K562 (cell line): ENCODE results near the gene NMT1. TPM values are rescaled to one million over a fixed set of nuclear protein-coding genes. Genes with fewer than 3 reads are reported as not detected.

Experiments used
- CBX1 ChIP-seq: sonication (generic); IDR thresholded peaks from 2 replicates; pipeline ENCODE4 v1.6.1; 2016; ENCODE audit warnings: antibody characterized with exemption, low read depth, mild to moderate bottlenecking
- CREM ChIP-seq: IDR thresholded peaks from 2 replicates; pipeline ENCODE4 v1.6.1; 2014; ENCODE audit warnings: antibody characterized with exemption, low read depth
- ELF2 ChIP-seq: fragments of 250-450 bp; sonication (Bioruptor Pico); IDR thresholded peaks from 2 replicates; pipeline ENCODE4 v1.5.0; 2021; ENCODE audit warnings: mild to moderate bottlenecking
- HOMEZ ChIP-seq: fragments of 250-450 bp; sonication (Bioruptor Pico); IDR thresholded peaks from 2 replicates; pipeline ENCODE4 v1.4.0; 2020; ENCODE audit warnings: mild to moderate bottlenecking, moderate library complexity
- MEF2D ChIP-seq: conservative IDR thresholded peaks from 2 replicates; pipeline ENCODE4 v1.6.1; 2016; ENCODE audit warnings: low read depth, missing genetic modification characterization, missing compliant biosample characterization
- MTA1 ChIP-seq: fragments of 450-650 bp; IDR thresholded peaks from 2 replicates; pipeline ENCODE4 v1.6.1; 2017; ENCODE audit warnings: borderline replicate concordance
- NR4A1 ChIP-seq, 2 experiments: fragments of 250-450 bp in 1 of 2; fragments of 450-650 bp in 1 of 2; sonication (Bioruptor Pico) in 1 of 2; IDR thresholded peaks; 2 replicates each; pipeline versions ENCODE4 v1.4.0 to v1.6.1; 2016 to 2020; ENCODE audit warnings: mild to moderate bottlenecking in 2 of 2, missing compliant biosample characterization in 1 of 2, missing genetic modification characterization in 1 of 2, moderate library complexity in 1 of 2
- NUFIP1 ChIP-seq: fragments of 450-650 bp; IDR thresholded peaks from 2 replicates; pipeline ENCODE4 v1.6.1; 2018; ENCODE audit not compliant: partially characterized antibody
- PHTF2 ChIP-seq: fragments of 250-450 bp; sonication (Bioruptor Pico); IDR thresholded peaks from 2 replicates; pipeline ENCODE4 v1.5.0; 2021; ENCODE audit warnings: mild to moderate bottlenecking
- POLR2A ChIP-seq: fragments of 450-650 bp; conservative IDR thresholded peaks from 2 replicates; pipeline ENCODE4 v1.6.1; 2016
- PREB ChIP-seq: sonication (generic); formaldehyde crosslinking; IDR thresholded peaks from 2 replicates; pipeline ENCODE4 v1.8.1; 2023; ENCODE audit warnings: mild to moderate bottlenecking, missing genetic modification reagents
- RAD21 ChIP-seq, 2 experiments: fragments of 250-450 bp in 1 of 2; fragments of 450-650 bp in 1 of 2; sonication (Bioruptor Pico) in 1 of 2; formaldehyde crosslinking in 1 of 2; IDR thresholded peaks in 1 of 2; conservative IDR thresholded peaks in 1 of 2; 2 replicates each; pipeline versions ENCODE4 v1.4.0 to v1.8.0; 2020 to 2022; ENCODE audit warnings: mild to moderate bottlenecking in 2 of 2, moderate library complexity in 1 of 2
- RBM14 ChIP-seq: fragments of 200-400 bp; formaldehyde crosslinking; IDR thresholded peaks from 2 replicates; pipeline ENCODE4 v1.6.1; 2018; ENCODE audit warnings: low read depth, mild to moderate bottlenecking, low read length, moderate library complexity, borderline replicate concordance; ENCODE audit not compliant: insufficient read depth
- RBM15 ChIP-seq: fragments of 200-400 bp; formaldehyde crosslinking; IDR thresholded peaks from 2 replicates; pipeline ENCODE4 v1.6.1; 2018; ENCODE audit warnings: mild to moderate bottlenecking, low read length, moderate library complexity; ENCODE audit not compliant: insufficient read depth
- SIN3A ChIP-seq, 2 experiments: fragments of 150-350 bp in 1 of 2; IDR thresholded peaks; 2 replicates each; pipeline ENCODE4 v1.6.1; 2011 to 2016; ENCODE audit warnings: borderline replicate concordance in 2 of 2, low read depth in 2 of 2, low read length in 2 of 2, mild to moderate bottlenecking in 2 of 2, moderate library complexity in 2 of 2; ENCODE audit not compliant: control insufficient read depth in 1 of 2
- TSC22D4 ChIP-seq: fragments of 450-650 bp; IDR thresholded peaks from 2 replicates; pipeline ENCODE4 v1.6.1; 2016; ENCODE audit warnings: missing genetic modification characterization, missing biosample characterization, control low read depth
- TSHZ1 ChIP-seq: fragments of 250-450 bp; sonication (Bioruptor Pico); IDR thresholded peaks from 2 replicates; pipeline ENCODE4 v1.4.0; 2020; ENCODE audit warnings: mild to moderate bottlenecking, moderate library complexity
- YBX1 ChIP-seq: fragments of 450-650 bp; IDR thresholded peaks from 2 replicates; pipeline ENCODE4 v1.7.1; 2016; ENCODE audit warnings: mild to moderate bottlenecking
- ZBTB1 ChIP-seq: sonication (generic); formaldehyde crosslinking; IDR thresholded peaks from 2 replicates; pipeline ENCODE4 v1.8.1; 2023; ENCODE audit warnings: missing genetic modification reagents, low read depth, mild to moderate bottlenecking, borderline replicate concordance
- ZBTB34 ChIP-seq: fragments of 250-450 bp; sonication (Bioruptor Pico); IDR thresholded peaks from 2 replicates; pipeline ENCODE4 v1.8.0; 2021; ENCODE audit warnings: mild to moderate bottlenecking, moderate library complexity
- ZKSCAN1 ChIP-seq: fragments of 150-350 bp; IDR thresholded peaks from 2 replicates; pipeline ENCODE4 v1.6.1; 2016; ENCODE audit warnings: low read depth, low read length
- polyA plus RNA-seq, 8 experiments: library from polyadenylated mRNA; depleted of rRNA in 4 of 8; stranded (reverse) in 5 of 8; unstranded in 3 of 8; fragments of >200 nt; fragmentation: Nextera tagmentation in 2 of 8; fragmentation: Illumina TruSeq in 1 of 8; extraction: Ambion mirVana in 2 of 8; extraction: Trizol in 1 of 8; gene quantifications; 2 replicates each; pipeline versions ENCODE4 v1.2.1 to v1.2.3, GENCODE V29; 2011 to 2014; ENCODE audit warnings: inconsistent platforms in 1 of 8, missing spikeins in 1 of 8
- total RNA-seq, 7 experiments: library from RNA; depleted of rRNA in 6 of 7; stranded (reverse); fragments of >200 nt in 6 of 7; fragmentation: Illumina TruSeq in 2 of 7; extraction: Trizol in 2 of 7; gene quantifications; 2 replicates each; pipeline versions ENCODE4 v1.2.1 to v1.2.3, GENCODE V29; 2011 to 2021; ENCODE audit warnings: low replicate concordance in 1 of 7

Gene NMT1
- total and polyA plus RNA-seq, 9 of the 15 experiments (the other 6 are each of a cell fraction or from before 2014, with no cell fraction given): 86.7 to 569 (median 213) TPM

GRCh38 chr17:45021607-45022287 lies 39.4 kb upstream of the NMT1 start (continued):
- no peak for TF ChIP-seq TSHZ1
- TF ChIP-seq PREB: no peak
- no peak for TF ChIP-seq RBM14
- peak; percentile 76 to 77 for TF ChIP-seq RAD21 (CRISPR knock-in tag; conservative IDR thresholded peaks at IDR 0.05 in 1 of 2, IDR thresholded peaks at IDR 0.05 in 1 of 2)
- 0 out of 2 replicates have a peak, but pooled peaks have one; percentile 36 for TF ChIP-seq ZKSCAN1
- TF ChIP-seq ZBTB1: 0 out of 2 replicates have a peak, but pooled peaks have one; percentile 31
- TF ChIP-seq NR4A1 (CRISPR knock-in tag; IDR thresholded peaks at IDR 0.05): no peak
- TF ChIP-seq NR4A1 (tag; IDR thresholded peaks at IDR 0.05): 0 out of 2 replicates have a peak, but pooled peaks have one; percentile 28
- no peak for TF ChIP-seq SIN3A (IDR thresholded peaks at IDR 0.05; ENCODE audit: borderline replicate concordance in 2 of 2, control insufficient read depth in 1 of 2, low read depth in 2 of 2, low read length in 2 of 2)
- TF ChIP-seq CBX1: no peak
- TF ChIP-seq POLR2A: no peak
- TF ChIP-seq CREM: no peak
- TF ChIP-seq MEF2D: no peak
- no peak for TF ChIP-seq PHTF2
- no peak for TF ChIP-seq RBM15
- TF ChIP-seq NUFIP1: no peak
- no peak for TF ChIP-seq YBX1
- TF ChIP-seq HOMEZ (CRISPR knock-in tag): peak; percentile 51; the same call in 1 of the 2 replicates
- TF ChIP-seq ELF2: no peak
- no peak for TF ChIP-seq ZBTB34 (CRISPR knock-in tag)
- TF ChIP-seq TSC22D4: no peak
- TF ChIP-seq MTA1: no peak
